Gastrocnemius medialis (tissue), 4 donors: ENCODE data around the gene SGCB. TPM values are rescaled to one million over a fixed set of nuclear protein-coding genes. Genes with fewer than 3 reads are reported as not detected.

Experiments used
- ATAC-seq, 2 donors: fragments of 150-250 bp; one replicate each; pipeline ENCODE4 v1.9.1; 2016
- DNase-seq, 2 donors: peaks; one replicate each; pipeline ENCODE4 v3.0.0-alpha.2; 2019
- H3K27ac ChIP-seq, 4 donors: fragments of 200-600 bp; sonication (generic); 1 replicate in 1 of 4; 2 replicates in 3 of 4; pipeline ENCODE4 v1.5.1; 2016 to 2018; ENCODE audit warnings: mild to moderate bottlenecking in 2 of 4, moderate library complexity in 1 of 4
- H3K27me3 ChIP-seq, 3 donors: fragments of 200-600 bp; sonication (generic) in 2 of 3; 1 replicate in 1 of 3; 2 replicates in 2 of 3; pipeline versions ENCODE4 v1.5.1 to v1.6.0; 2016 to 2019; ENCODE audit warnings: mild to moderate bottlenecking in 1 of 3, moderate library complexity in 1 of 3
- H3K36me3 ChIP-seq, 2 donors: fragments of 200-600 bp; sonication (generic) in 1 of 2; one replicate each; pipeline ENCODE4 v1.5.1; 2017 to 2018
- H3K4me1 ChIP-seq, 2 donors: fragments of 200-600 bp; sonication (generic) in 1 of 2; one replicate each; pipeline ENCODE4 v1.5.1; 2016 to 2017; ENCODE audit warnings: mild to moderate bottlenecking in 2 of 2
- H3K4me3 ChIP-seq, 4 donors: fragments of 200-600 bp; sonication (generic) in 3 of 4; 1 replicate in 1 of 4; 2 replicates in 3 of 4; pipeline ENCODE4 v1.5.1; 2016 to 2019; ENCODE audit warnings: mild to moderate bottlenecking in 2 of 4
- H3K9me3 ChIP-seq, 3 donors: fragments of 200-600 bp; sonication (generic) in 2 of 3; 1 replicate in 1 of 3; 2 replicates in 2 of 3; pipeline ENCODE4 v1.5.1; 2016 to 2019
- CTCF ChIP-seq, 5 experiments: fragments of 450-650 bp in 3 of 5; fragments of 200-600 bp in 2 of 5; sonication (generic) in 2 of 5; IDR thresholded peaks in 4 of 5; conservative IDR thresholded peaks in 1 of 5; 1 replicate in 4 of 5; 2 replicates in 1 of 5; pipeline ENCODE4 v1.5.1; 2016 to 2019; ENCODE audit warnings: antibody characterized with exemption in 5 of 5, mild to moderate bottlenecking in 3 of 5, moderate library complexity in 3 of 5
- POLR2A ChIP-seq, 2 donors: fragments of 450-650 bp; IDR thresholded peaks; one replicate each; pipeline ENCODE4 v1.6.1; 2017; ENCODE audit warnings: antibody characterized with exemption in 2 of 2, mild to moderate bottlenecking in 2 of 2, moderate library complexity in 2 of 2
- in situ Hi-C, 4 donors: fragments of 200-750 bp; cut with MboI; loops; one replicate each; pipeline versions ENCODE4 v1.15.0 to v1.8.0; 2017; ENCODE audit warnings: low sequenced_read_pairs in 4 of 4
- intact Hi-C: fragments of 100-400 bp; cut with DNase I; formaldehyde crosslinking; loops from one replicate; pipeline ENCODE4 v1.15.1; 2023; ENCODE audit warnings: low total_unique reads
- total RNA-seq, 4 donors: library from RNA; depleted of rRNA; stranded (reverse); fragments of >200 nt; gene quantifications; one replicate each; pipeline versions ENCODE4 v1.1.0 to v1.2.3, GENCODE V29; 2016

The SGCB gene
- total RNA-seq, 4 donors from 2014 or later, result 24.8 to 49.8 (median 39.8) TPM

GRCh38 chr4:52010986-52011385 is 27.1 kb downstream of the SGCB start:
- TF ChIP-seq CTCF (IDR thresholded peaks at IDR 0.05 in 4 of 5, conservative IDR thresholded peaks at IDR 0.05 in 1 of 5) (no peak), POLR2A (IDR thresholded peaks at IDR 0.05) (no peak)
- H3K4me1 ChIP-seq, result no peaks in the 10 kb centered on the region
- intact Hi-C loops (no loop called here), in situ Hi-C loops (loop anchor here in 2 of 4 donors (10.0 to 25.0 kb wide), 2 partner anchors 99 to 116 kb away; no protein-coding TSS in a partner anchor)
- H3K9me3 ChIP-seq, result no peaks in the 10 kb centered on the region
- H3K27ac ChIP-seq, result no peak overlapping the region
- no peak for DNase-seq
- no peaks in the 10 kb centered on the region for H3K27me3 ChIP-seq
- ATAC-seq, result no peak
- no peak overlapping the region for H3K4me3 ChIP-seq
- peaks cover 0 to 20% of the 10 kb centered on the region in 2 donors for H3K36me3 ChIP-seq

GRCh38 chr4:52006887-52007286 is 31.2 kb downstream of the SGCB start:
- intact Hi-C loops, result no loop called here
- in situ Hi-C loops, result loop anchor here in 1 of 4 donors (25.0 kb wide), 1 partner anchor 95 kb away; no protein-coding TSS in a partner anchor
- ATAC-seq (no peak), DNase-seq (no peak)
- no peak overlapping the region for H3K27ac ChIP-seq
- peaks cover 0 to 6% of the 10 kb centered on the region in 2 donors for H3K36me3 ChIP-seq
- H3K4me1 ChIP-seq, result no peaks in the 10 kb centered on the region
- TF ChIP-seq POLR2A (IDR thresholded peaks at IDR 0.05) (no peak), CTCF (IDR thresholded peaks at IDR 0.05 in 4 of 5, conservative IDR thresholded peaks at IDR 0.05 in 1 of 5) (no peak)
- H3K4me3 ChIP-seq, result no peak overlapping the region
- H3K9me3 ChIP-seq, result no peaks in the 10 kb centered on the region
- H3K27me3 ChIP-seq, result no peaks in the 10 kb centered on the region

GRCh38 chr4:52005604-52006273 is 32.4 kb downstream of the SGCB start:
- Histone ChIP-seq H3K27ac (no peak overlapping the region), H3K4me1 (no peaks in the 10 kb centered on the region), H3K27me3 (no peaks in the 10 kb centered on the region), H3K36me3 (peaks cover 0 to 9% of the 10 kb centered on the region in 2 donors), H3K4me3 (no peak overlapping the region), H3K9me3 (no peaks in the 10 kb centered on the region)
- intact Hi-C loops, result no loop called here
- in situ Hi-C loops, result loop anchor here in 1 of 4 donors (25.0 kb wide), 1 partner anchor 93 kb away; no protein-coding TSS in a partner anchor
- TF ChIP-seq POLR2A (IDR thresholded peaks at IDR 0.05), result no peak
- ATAC-seq (peak in 1 of 2 donors; percentile 65), DNase-seq (no peak)

GRCh38 chr4:52004414-52004813 is 33.7 kb downstream of the SGCB start:
- intact Hi-C loops, result no loop called here

More at GRCh38 chr4:52004414-52004813, 33.7 kb downstream of the SGCB start:
- no peaks in the 10 kb centered on the region for H3K4me1 ChIP-seq
- no peaks in the 10 kb centered on the region for H3K27me3 ChIP-seq
- in situ Hi-C loops, result loop anchor here in 1 of 4 donors (25.0 kb wide), 1 partner anchor 92 kb away; no protein-coding TSS in a partner anchor
- H3K4me3 ChIP-seq, result no peak overlapping the region
- TF ChIP-seq POLR2A (IDR thresholded peaks at IDR 0.05) (no peak), CTCF (IDR thresholded peaks at IDR 0.05 in 4 of 5, conservative IDR thresholded peaks at IDR 0.05 in 1 of 5) (no peak)
- H3K9me3 ChIP-seq, result no peaks in the 10 kb centered on the region
- peaks cover 0 to 9% of the 10 kb centered on the region in 2 donors for H3K36me3 ChIP-seq
- no peak overlapping the region for H3K27ac ChIP-seq
- ATAC-seq (no peak), DNase-seq (no peak)
